Immature natural killer cell (primary cell): Measurements from ENCODE around the gene COL13A1. TPM values are rescaled to one million over a fixed set of nuclear protein-coding genes. Genes with fewer than 3 reads are reported as not detected.

Source experiments
- DNase-seq, 3 donors: peaks; one replicate each; pipeline ENCODE4 v3.0.0; 2022; ENCODE audit warnings: mixed read lengths in 1 of 3
- H3K27ac Mint-ChIP-seq, 6 donors: one replicate each; pipeline ENCODE4 v1.8.0; 2020; ENCODE audit warnings: mixed read lengths in 6 of 6, mild to moderate bottlenecking in 5 of 6, inconsistent platforms in 4 of 6, moderate library complexity in 3 of 6
- H3K27me3 Mint-ChIP-seq, 3 donors: one replicate each; pipeline ENCODE4 v1.8.0; 2020 to 2021; ENCODE audit warnings: low read depth in 3 of 3, mild to moderate bottlenecking in 3 of 3, mixed read lengths in 3 of 3, moderate library complexity in 3 of 3, inconsistent platforms in 1 of 3
- H3K36me3 Mint-ChIP-seq, 3 donors: one replicate each; pipeline ENCODE4 v1.8.0; 2020; ENCODE audit warnings: mixed read lengths in 3 of 3, inconsistent platforms in 2 of 3, mild to moderate bottlenecking in 2 of 3
- H3K4me1 Mint-ChIP-seq, 2 donors: one replicate each; pipeline ENCODE4 v1.8.0; 2020; ENCODE audit warnings: inconsistent platforms in 2 of 2, mild to moderate bottlenecking in 2 of 2, mixed read lengths in 2 of 2, moderate library complexity in 1 of 2
- H3K4me3 Mint-ChIP-seq, 5 donors: one replicate each; pipeline ENCODE4 v1.8.0; 2020; ENCODE audit warnings: mild to moderate bottlenecking in 5 of 5, mixed read lengths in 5 of 5, inconsistent platforms in 3 of 5, moderate library complexity in 3 of 5
- H3K9me3 Mint-ChIP-seq, 6 donors: one replicate each; pipeline ENCODE4 v1.8.0; 2020; ENCODE audit warnings: mild to moderate bottlenecking in 6 of 6, mixed read lengths in 6 of 6, inconsistent platforms in 4 of 6, moderate library complexity in 3 of 6
- polyA plus RNA-seq, 3 donors: library from polyadenylated mRNA; unstranded; fragments of 300-500 nt; fragmentation: Illumina TruSeq; gene quantifications; one replicate each; pipeline ENCODE4 v1.2.3, GENCODE V29; 2021

COL13A1 gene
- polyA plus RNA-seq, 3 donors from 2014 or later: 1.0 to 6.0 (median 1.6) TPM

- no peak for DNase-seq
- peaks cover 6 to 15% (median 10%) of the 10 kb centered on the region in 3 donors for H3K27me3 Mint-ChIP-seq
- no peak overlapping the region for H3K27ac Mint-ChIP-seq
- peak overlapping the region in 3 of 5 donors; percentile 85 to 87 (median 85) for H3K4me3 Mint-ChIP-seq
- H3K4me1 Mint-ChIP-seq: peaks cover 37 to 45% of the 10 kb centered on the region in 2 donors
- H3K9me3 Mint-ChIP-seq: no peaks in the 10 kb centered on the region
- H3K36me3 Mint-ChIP-seq: peaks cover 0 to 3% (median 3%) of the 10 kb centered on the region in 3 donors
Observed at GRCh38 chr10:69800109-69800508, 1.6 kb upstream of the COL13A1 start.

DNA sequence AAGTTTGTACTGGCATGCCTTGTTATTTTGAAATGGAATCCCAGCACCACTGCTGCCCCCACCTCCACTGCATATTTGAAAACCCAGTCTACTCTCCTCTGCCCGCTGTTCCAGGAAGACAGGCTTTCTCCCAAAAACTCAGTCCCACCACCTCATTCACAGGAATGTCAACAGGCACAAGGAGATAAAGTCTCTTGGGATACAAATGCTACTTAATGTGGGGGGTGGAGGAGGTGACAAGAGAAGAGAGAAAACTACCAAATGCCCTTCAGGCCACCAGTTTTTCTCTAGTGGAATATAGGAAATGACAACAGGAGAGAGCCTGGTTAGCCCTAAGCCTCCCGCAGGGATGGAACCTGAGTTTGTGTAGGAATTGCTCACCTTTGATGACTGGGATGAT is 1.0 kb upstream of the COL13A1 start:
- Mint-ChIP-seq H3K27me3 (peaks cover 6 to 15% (median 7%) of the 10 kb centered on the region in 3 donors), H3K27ac (peak overlapping the region in 2 of 6 donors; percentile 29 to 62), H3K4me1 (peaks cover 38 to 47% of the 10 kb centered on the region in 2 donors), H3K4me3 (peak overlapping the region; percentile 81 to 89 (median 85)), H3K36me3 (peaks cover 0 to 3% (median 3%) of the 10 kb centered on the region in 3 donors), H3K9me3 (no peaks in the 10 kb centered on the region)
- no peak for DNase-seq

DNA sequence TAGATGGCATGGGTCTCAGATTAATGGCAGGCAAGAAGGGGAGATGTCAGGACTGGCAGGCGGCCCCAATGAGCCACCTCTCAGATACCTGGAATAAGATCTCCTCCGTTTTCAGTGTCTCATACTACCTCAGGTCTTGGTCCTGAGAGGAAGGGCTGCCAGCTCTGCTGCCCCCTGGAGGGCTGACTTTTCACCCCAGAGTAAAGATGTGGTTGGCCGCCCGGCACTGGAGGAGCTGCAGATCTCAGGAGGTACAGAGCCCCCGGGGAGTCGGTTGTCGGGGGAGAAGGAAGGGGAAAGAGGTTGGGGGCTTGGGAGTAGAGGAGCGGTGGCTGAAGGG is 642 bp upstream of the COL13A1 start:
- Mint-ChIP-seq H3K36me3 (peaks cover 0 to 3% (median 3%) of the 10 kb centered on the region in 3 donors), H3K4me1 (peaks cover 39 to 47% of the 10 kb centered on the region in 2 donors), H3K27me3 (peaks cover 6 to 15% (median 7%) of the 10 kb centered on the region in 3 donors), H3K9me3 (no peaks in the 10 kb centered on the region), H3K27ac (peak overlapping the region in 4 of 6 donors; percentile 3 to 62 (median 40)), H3K4me3 (peak overlapping the region; percentile 81 to 89 (median 85))
- DNase-seq: peak; percentile 46 to 57 (median 49)

DNA sequence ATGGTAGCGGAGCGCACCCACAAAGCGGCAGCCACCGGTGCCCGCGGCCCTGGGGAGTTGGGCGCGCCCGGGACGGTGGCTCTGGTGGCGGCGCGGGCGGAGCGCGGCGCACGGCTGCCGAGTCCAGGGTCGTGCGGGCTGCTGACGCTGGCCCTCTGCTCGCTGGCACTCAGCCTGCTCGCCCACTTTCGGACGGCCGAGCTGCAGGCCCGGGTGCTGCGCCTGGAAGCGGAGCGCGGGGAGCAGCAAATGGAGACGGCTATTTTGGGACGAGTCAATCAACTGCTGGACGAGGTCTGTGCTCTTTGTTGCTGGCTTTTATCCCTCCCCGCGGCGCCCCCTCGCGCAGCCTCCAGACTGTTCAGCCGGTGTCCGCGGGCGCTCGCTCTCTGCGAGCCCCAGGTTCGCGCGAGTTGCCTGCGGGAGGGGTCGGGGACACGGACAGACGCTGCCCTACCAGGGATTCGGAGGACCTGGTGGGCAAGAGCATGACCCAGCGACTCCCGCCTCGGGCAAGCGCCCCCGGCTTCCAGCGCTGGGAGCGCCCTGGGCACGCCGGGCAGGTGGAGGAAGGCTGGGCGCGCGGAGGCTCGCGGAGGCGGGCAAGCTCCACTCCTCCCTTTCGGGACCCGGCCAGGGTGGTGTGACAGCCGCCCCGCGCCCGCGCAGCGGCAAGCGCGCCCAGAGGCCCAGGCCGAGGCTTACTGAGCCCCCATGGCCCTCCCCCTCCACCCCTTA is 887 bp downstream of the COL13A1 start:
- DNase-seq: peak; percentile 22 to 44 (median 36)
- no peaks in the 10 kb centered on the region for H3K9me3 Mint-ChIP-seq
- no peak overlapping the region for H3K27ac Mint-ChIP-seq
- peak overlapping the region; percentile 83 to 89 (median 85) for H3K4me3 Mint-ChIP-seq
- H3K27me3 Mint-ChIP-seq: peaks cover 4 to 14% (median 7%) of the 10 kb centered on the region in 3 donors
- peaks cover 43 to 47% of the 10 kb centered on the region in 2 donors for H3K4me1 Mint-ChIP-seq
- no peaks in the 10 kb centered on the region for H3K36me3 Mint-ChIP-seq

DNA sequence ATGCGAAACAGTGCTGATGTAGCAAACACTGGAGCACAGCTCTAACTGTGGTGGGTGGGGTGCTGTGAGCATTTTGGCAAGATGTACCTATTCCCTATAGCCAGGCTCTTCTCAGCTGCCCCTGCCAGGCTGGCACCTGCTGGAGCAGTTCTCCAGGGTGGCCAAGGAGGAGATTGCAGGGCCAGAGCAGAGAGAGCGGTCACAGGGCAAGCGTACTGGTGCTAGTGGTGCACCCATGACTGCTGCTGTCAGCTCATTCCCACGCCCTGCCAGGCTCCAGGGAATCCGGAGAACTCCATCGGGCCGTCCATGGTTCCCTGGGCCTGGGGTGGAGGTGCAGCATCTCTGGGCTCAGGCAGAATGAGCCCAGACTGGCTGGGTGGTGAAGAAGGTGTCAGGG is 2.1 kb downstream of the COL13A1 start:
- Mint-ChIP-seq H3K36me3 (no peaks in the 10 kb centered on the region), H3K27me3 (peaks cover 4 to 14% (median 7%) of the 10 kb centered on the region in 3 donors), H3K4me3 (peak overlapping the region in 4 of 5 donors; percentile 63 to 74 (median 72)), H3K9me3 (no peaks in the 10 kb centered on the region), H3K27ac (no peak overlapping the region), H3K4me1 (peaks cover 49 to 50% of the 10 kb centered on the region in 2 donors)
- no peak for DNase-seq

- H3K27ac Mint-ChIP-seq: peak overlapping the region in 2 of 6 donors; percentile 37 to 51
- H3K9me3 Mint-ChIP-seq: no peaks in the 10 kb centered on the region
- DNase-seq: no peak
- H3K27me3 Mint-ChIP-seq: peaks cover 4 to 14% (median 7%) of the 10 kb centered on the region in 3 donors
- peaks cover 51 to 56% of the 10 kb centered on the region in 2 donors for H3K4me1 Mint-ChIP-seq
- no peaks in the 10 kb centered on the region for H3K36me3 Mint-ChIP-seq
- peak overlapping the region in 1 of 5 donors; percentile 50 for H3K4me3 Mint-ChIP-seq
Observed at GRCh38 chr10:69804775-69805174, 3.1 kb downstream of the COL13A1 start.

GRCh38 chr10:69807122-69807521 is 5.4 kb downstream of the COL13A1 start:
- Mint-ChIP-seq H3K4me3 (no peak overlapping the region), H3K9me3 (no peaks in the 10 kb centered on the region), H3K4me1 (peaks cover 55 to 59% of the 10 kb centered on the region in 2 donors), H3K27me3 (peaks cover 0 to 4% (median 2%) of the 10 kb centered on the region in 3 donors), H3K27ac (peak overlapping the region in 3 of 6 donors; percentile 9 to 64 (median 24)), H3K36me3 (peaks cover 0 to 3% (median 0%) of the 10 kb centered on the region in 3 donors)
- DNase-seq: no peak

DNA sequence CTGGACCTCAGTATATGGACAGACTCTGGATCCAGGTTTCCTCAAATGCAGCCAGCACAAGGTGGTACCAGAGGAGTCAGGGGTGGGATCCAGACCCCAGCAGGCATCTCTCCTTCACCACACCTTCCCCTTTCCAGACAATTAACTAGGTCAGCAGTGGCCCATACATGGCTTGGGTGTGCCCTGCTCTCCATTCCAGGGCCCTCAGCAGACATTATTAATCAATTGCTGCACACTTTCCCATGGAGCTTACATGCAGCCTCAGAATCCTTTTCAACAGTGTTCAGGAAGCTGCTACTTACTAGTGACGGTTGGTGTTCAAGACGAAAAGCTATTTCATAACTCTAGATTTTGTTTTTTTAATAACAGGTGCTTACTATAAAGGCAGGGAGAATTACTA is 6.0 kb downstream of the COL13A1 start:
- no peak for DNase-seq
- no peaks in the 10 kb centered on the region for H3K9me3 Mint-ChIP-seq
- H3K4me1 Mint-ChIP-seq: peaks cover 59 to 64% of the 10 kb centered on the region in 2 donors
- H3K4me3 Mint-ChIP-seq: no peak overlapping the region
- peaks cover 0 to 4% (median 2%) of the 10 kb centered on the region in 3 donors for H3K27me3 Mint-ChIP-seq
- H3K27ac Mint-ChIP-seq: peak overlapping the region in 4 of 6 donors; percentile 24 to 80 (median 46)
- peaks cover 0 to 3% (median 0%) of the 10 kb centered on the region in 3 donors for H3K36me3 Mint-ChIP-seq

DNA sequence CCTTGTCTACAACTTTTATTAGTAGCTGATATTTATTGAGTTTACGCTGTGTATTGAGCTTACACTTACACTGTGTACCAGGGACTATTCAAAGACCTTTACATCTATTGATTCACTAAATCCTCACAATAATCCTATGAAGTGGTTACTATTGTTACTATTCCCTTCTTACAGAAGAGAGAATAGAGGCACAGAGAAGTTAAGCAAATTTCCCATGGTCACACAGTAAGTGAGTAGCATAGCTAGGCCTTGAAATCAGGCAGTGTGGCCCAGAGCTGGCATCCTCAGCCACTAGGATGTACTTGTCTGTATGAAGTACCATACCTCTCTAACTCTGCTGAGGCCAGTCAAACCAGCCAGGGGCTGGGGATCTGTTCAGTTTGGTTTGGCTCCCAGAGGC is 7.6 kb downstream of the COL13A1 start:
- H3K36me3 Mint-ChIP-seq: peaks cover 0 to 3% (median 0%) of the 10 kb centered on the region in 3 donors

DNA sequence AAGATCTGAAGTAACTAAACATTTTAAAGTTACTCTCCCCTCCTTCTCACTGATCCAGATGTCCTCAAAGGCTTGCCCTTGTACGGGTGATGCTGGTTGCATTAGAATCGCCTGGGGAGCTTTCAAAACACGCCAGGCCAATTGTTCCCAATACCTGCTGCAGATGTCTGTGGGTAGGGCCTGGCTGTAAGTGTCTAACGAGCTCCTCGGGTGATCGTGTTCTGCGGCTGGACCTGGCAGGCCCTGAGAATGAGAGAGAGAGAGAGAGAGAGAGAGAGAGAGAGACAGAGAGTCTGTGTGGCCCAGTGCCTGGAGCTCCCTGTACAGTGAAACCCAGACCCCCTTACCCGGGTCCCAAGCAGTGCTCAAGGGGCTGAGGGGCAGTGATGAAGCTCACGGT is 8.4 kb downstream of the COL13A1 start:
- H3K4me3 Mint-ChIP-seq: peak overlapping the region in 1 of 5 donors; percentile 27
- no peak for DNase-seq
- H3K4me1 Mint-ChIP-seq: peaks cover 55 to 61% of the 10 kb centered on the region in 2 donors
- peak overlapping the region in 4 of 6 donors; percentile 61 to 79 (median 70) for H3K27ac Mint-ChIP-seq
- peaks cover 0 to 2% (median 0%) of the 10 kb centered on the region in 3 donors for H3K27me3 Mint-ChIP-seq
- H3K9me3 Mint-ChIP-seq: no peaks in the 10 kb centered on the region
- peaks cover 0 to 3% (median 0%) of the 10 kb centered on the region in 3 donors for H3K36me3 Mint-ChIP-seq

More for the DNA sequence above, 7.6 kb downstream of the COL13A1 start:
- Mint-ChIP-seq H3K9me3 (no peaks in the 10 kb centered on the region), H3K27ac (peak overlapping the region in 3 of 6 donors; percentile 7 to 71 (median 50)), H3K4me3 (no peak overlapping the region), H3K27me3 (peaks cover 0 to 4% (median 2%) of the 10 kb centered on the region in 3 donors), H3K4me1 (peaks cover 55 to 66% of the 10 kb centered on the region in 2 donors)
- DNase-seq: no peak

DNA sequence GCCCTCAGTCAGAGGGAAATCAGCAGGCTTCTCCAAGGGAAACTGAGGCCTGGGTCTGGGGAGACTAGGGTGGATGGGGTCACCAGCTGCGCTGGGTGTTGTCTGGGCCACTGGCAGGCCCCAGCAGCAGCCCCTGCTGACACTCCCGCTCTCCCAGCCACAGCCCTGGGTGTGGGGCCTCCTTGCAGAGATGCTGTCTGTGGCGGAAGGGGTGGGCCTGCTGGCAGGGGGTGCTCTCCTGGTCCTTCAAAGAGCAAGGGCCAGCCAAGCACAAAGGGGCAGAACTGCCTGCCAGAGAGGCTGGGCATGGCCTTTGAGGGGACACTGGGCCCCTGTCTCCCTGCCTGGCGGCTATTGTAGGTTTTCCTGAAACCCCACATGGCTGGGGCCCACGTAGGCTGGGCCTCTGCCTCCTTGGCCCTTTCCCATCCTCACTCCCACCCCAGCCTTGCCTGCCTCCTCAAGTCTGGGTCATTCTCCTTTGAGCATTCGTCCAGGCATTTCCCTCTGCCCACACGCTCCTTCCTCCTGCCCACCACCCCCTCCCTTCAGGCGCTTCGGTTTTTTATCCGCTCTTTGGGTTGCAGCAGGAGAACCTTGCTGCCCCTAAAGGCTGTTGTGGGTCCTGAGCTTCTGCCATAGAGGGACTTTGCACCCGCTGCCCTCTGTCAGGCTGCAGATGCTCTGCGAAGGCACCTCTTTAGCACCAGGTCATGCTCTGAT is 9.1 kb downstream of the COL13A1 start:
- Mint-ChIP-seq H3K4me1 (peaks cover 60 to 67% of the 10 kb centered on the region in 2 donors), H3K27ac (peak overlapping the region in 3 of 6 donors; percentile 13 to 84 (median 75)), H3K36me3 (peaks cover 0 to 3% (median 0%) of the 10 kb centered on the region in 3 donors), H3K27me3 (peaks cover 0 to 2% (median 0%) of the 10 kb centered on the region in 3 donors), H3K4me3 (peak overlapping the region in 1 of 5 donors; percentile 6), H3K9me3 (no peaks in the 10 kb centered on the region)
- DNase-seq: no peak

DNA sequence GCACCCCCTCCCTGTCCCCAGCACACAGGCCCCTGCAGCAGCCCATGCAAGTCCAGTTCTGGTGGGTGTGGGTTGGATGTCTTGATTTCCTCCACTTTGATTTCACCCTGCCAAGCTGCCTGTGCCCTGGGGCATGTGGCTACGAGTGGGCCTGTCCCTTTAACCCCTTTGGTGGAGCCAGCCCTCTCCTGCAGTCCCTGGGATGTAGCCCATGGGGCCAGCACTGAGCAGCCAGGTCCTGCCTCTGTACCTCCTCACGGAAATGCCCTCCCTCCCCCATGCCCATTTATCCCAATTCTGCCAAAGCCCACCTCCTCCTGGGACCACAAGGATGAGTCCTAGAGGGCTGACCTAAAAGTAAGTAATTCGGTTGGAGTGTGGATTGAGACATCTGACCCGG is 11.9 kb downstream of the COL13A1 start:
- DNase-seq: no peak
- H3K27ac Mint-ChIP-seq: peak overlapping the region in 1 of 6 donors; percentile 41
- H3K4me3 Mint-ChIP-seq: no peak overlapping the region
- peaks cover 80% of the 10 kb centered on the region in 2 donors for H3K4me1 Mint-ChIP-seq
- H3K9me3 Mint-ChIP-seq: no peaks in the 10 kb centered on the region
- peaks cover 0 to 3% (median 0%) of the 10 kb centered on the region in 3 donors for H3K36me3 Mint-ChIP-seq
- peaks cover 6 to 9% (median 8%) of the 10 kb centered on the region in 3 donors for H3K27me3 Mint-ChIP-seq

DNA sequence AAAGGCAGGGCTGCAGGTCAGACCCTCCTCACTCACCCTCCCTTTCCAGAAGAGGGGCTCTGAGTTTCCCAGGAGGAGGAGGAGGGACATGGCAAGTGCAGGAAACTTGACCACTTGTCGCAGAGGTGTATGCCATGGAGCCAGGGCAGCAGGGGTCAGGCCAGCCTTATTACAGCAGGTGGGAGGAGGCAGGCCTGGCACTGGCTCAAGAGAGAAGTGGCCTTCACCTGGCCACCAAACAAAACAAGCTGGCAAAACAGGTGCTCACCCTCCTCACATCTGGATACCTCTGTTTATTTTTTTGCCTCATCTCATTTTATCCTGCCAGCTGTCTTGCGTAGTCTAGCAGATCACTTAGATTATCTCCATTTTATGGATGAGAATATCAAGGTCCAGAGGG is 12.5 kb downstream of the COL13A1 start:
- Mint-ChIP-seq H3K9me3 (no peaks in the 10 kb centered on the region), H3K36me3 (peaks cover 0 to 3% (median 3%) of the 10 kb centered on the region in 3 donors), H3K4me3 (no peak overlapping the region), H3K27ac (peak overlapping the region in 1 of 6 donors; percentile 49), H3K4me1 (peaks cover 85 to 86% of the 10 kb centered on the region in 2 donors), H3K27me3 (peaks cover 6 to 9% (median 8%) of the 10 kb centered on the region in 3 donors)
- DNase-seq: no peak
